GM19239 (cell line): ENCODE results near the gene GPX4.
A peak's percentile ranks its signal among the peaks of the same experiment; 100 is the strongest.

Experiments used
- DNase-seq: peaks from one replicate; pipeline ENCODE4 v3.0.0; 2011; ENCODE audit warnings: low spot score; ENCODE audit not compliant: insufficient read length
- FAIRE-seq: peaks from 2 replicates; lab custom pipeline; 2011; peaks lifted over from hg19 to GRCh38; lab: Jason Lieb, UNC

GPX4 gene

DNA sequence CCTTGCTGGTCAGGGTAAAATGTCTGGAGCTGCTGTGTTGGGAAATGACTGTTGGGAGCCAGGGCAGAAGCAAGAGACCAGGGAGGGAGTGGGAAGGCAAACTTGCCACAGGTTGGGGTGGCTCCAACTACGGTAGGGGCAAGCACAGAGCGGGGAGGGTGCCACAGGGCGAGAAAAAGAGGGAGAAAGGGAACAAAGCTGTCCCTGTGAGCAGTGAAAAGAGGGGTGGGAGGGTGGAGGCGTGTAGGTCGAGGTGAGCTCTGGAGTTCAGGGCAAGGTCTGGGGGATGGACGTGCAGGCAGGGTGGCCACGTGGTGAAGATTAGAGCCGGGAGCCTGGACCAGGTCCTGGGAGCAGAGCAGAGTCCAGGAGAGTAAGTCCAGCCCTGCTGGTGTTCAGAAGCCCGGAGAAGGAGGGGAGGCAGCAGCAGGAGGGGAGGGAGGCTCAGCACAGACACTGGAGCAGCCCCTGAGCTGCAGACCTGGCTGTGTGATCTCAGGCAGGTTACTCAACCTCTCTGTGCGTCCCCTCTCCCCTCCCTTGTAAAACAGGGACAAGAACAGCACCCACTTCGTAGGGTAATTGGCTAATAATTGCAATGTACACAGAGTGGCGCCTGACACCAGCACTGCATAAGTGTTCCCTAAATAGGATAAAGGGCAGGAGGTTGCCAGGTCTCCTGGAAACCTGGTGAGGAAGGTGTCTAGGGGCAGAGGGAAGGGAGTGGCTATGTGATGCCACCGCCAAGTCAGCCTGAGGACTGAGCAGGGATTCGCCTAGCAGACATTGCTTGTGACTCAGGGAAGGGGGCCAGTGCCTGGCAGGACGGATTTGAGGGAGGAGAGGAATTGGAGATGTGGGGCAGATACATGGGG, 5.4 kb upstream of the GPX4 start:
- FAIRE-seq (no peak), DNase-seq (no peak)

GRCh38 chr19:1101337-1101698, 2.5 kb upstream of the GPX4 start:
- DNase-seq (no peak), FAIRE-seq (no peak)

DNA sequence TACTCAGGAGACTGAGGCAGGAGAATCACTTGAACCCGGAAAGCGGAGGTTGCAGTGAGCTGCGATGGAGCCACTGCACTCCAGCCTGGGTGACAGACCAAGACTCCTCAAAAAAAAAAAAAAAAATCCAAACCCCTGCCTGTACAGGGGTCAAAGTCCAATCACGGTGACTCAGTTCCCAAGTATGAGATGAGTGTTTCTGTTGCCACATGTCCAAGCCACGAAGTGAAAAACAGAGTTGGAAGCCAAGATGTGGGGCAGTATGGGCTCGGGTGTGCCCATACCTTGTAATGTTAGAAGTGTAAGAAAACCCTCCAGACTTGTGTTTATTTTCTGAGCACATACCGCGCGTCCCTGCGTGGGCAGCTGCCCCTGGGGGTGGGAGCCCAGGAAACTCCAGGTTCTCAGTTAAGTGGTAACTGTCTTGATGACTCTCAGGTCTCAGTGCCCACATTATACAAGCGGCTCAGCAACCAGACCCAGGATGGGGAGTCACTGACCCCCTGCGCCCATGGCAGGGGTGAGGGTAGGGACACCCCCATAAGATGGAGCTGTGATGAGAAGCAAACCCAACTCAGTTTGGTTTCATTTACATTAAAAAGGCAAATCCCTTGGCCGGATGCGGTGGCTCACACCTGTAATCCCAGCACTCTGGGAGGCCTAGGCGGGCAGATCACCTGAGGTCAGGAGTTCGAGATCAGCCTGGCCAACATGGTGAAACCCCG, 1.2 kb upstream of the GPX4 start:
- FAIRE-seq (no peak), DNase-seq (no peak)

DNA sequence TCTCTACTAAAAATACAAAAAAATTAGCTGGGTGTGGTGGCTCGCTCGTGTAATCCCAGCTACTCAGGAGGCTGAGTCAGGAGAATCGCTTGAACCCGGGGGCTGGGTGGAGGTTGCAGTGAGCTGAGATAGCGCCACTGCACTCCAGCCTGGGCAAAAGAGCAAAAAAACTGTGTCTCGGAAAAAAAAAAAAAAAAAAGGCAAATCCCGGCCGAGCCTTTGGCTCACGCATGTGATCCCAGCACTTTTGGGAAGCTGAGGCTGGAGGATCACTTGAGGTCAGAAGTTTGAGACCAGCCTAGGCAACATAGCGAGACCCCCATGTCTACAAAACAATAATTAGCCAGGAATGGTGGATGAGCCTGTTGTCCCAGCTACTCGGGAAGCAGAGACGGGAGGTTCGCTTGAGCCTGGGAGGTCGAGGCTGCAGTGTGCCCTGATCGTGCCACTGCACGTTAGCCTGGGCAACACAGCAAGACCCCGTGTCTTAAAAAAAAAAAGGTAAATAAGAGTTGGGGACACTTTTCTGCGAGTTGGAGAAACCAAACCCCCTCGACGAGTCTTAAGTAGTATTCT, 574 bp upstream of the GPX4 start:
- DNase-seq (no peak), FAIRE-seq (no peak)

DNA sequence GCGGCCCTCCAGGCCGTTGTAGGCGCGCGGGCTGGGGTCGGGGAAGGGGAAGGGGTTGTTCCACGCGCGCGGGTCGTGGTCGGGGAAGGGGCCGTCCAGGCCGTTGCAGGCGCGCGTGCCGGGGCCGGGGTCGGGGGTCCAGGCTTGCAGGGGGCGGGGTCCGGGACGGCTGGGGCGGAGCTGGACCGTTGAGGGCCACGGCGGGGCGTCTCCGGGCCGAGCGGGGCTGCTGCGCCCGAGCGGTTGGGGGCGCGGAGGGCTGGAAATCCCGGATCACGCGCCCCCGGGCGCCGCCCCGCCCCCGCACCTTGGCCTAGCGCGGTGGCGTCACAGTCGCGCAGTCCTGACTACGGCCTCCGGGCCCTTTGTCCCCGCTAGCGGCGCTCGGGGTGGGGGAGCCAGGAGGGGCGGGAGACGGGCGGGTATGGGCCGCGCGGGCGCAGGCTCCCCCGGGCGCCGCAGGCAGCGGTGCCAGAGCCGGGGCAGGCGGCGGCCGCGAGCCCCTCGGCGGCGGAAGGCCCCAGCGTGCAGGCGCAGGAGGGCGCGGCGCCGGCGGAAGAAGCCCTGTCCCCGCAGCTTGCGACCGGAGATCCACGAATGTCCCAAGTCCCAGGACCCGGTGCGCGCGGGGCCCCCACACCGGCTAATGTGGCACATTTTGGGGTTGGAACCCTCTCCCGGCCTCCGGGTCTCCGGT, 665 bp downstream of the GPX4 start:
- peak; percentile 95 for DNase-seq
- peak; percentile 14 for FAIRE-seq

- FAIRE-seq = peak; percentile 71
These were observed 1.4 kb downstream of the GPX4 start for GRCh38 chr19:1105008-1105872.

DNA sequence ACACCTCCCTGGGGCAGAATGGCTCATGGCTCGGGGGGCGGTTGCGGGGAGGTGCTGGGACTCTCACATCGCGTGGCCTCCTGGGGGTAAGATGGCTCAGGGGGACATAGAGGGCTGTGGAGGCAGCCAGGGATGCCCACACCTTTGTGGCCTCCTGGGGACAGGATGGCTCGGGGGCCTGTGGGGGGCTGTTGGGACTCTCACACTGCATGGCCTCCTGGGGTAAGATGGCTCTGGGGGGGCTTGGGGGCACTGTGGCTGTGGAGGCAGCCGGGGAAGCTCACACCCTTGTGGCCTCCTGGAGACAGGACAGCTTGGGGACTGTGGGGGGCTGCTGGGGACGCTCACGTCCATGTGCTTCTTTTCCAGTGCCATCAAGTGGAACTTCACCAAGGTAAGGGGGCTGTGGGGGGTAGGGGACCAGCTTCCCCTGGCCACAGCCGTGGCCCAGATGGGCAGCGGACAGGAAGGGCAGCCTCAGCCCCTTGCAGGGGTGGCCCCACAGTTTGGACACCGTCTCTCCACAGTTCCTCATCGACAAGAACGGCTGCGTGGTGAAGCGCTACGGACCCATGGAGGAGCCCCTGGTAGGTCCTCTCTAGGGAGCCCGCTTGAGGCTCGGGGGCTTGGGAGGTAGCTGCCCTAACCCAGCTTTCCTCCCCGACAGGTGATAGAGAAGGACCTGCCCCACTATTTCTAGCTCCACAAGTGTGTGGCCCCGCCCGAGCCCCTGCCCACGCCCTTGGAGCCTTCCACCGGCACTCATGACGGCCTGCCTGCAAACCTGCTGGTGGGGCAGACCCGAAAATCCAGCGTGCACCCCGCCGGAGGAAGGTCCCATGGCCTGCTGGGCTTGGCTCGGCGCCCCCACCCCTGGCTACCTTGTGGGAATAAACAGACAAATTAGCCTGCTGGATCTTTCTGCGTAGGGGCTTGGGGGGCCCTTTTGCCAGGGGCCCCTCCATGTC, 2.4 kb downstream of the GPX4 start:
- DNase-seq = no peak
- no peak for FAIRE-seq

More at GRCh38 chr19:1105008-1105872, 1.4 kb downstream of the GPX4 start:
- peak; percentile 72 for DNase-seq

DNA sequence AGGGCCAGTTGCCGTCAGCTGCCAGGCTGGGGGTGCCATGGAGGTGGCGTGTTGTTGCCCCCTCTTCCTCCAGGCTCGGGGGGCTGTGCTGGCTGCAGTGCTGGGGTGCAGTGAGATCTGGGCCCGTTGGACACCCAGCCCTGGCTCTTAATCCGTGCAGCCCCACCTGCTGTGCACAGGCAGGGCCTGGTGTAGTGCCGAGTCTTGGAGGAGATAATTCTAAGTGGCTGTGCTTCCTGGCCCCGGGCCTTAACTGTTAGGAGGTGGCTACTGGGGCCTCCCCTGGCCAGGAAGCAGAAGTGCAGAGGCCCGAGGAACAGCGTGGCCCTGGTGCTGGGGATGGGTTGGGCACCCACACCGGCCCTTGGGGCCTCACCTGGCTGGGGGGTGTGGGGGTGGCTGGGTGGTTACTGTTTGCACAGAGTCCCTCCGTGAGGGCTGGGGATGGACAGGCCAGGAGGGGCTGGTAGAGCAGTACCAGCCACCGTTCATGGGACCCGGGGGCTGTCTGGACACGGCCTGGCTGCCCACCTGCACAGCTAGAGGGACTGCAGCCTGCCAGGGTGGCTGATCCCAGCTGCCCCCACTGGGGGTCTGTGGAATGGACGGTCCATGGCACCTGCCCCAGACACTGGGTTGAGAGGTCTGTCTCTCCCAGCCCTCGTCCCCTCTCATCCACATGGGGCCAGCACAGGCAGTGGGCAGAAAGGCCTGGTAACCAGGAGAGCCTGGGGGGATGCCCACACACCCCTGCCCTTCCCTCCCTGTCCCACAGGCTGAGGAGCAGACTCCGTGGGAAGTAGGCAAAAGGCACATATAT, 3.3 kb downstream of the GPX4 start:
- DNase-seq = no peak
- no peak for FAIRE-seq

DNA sequence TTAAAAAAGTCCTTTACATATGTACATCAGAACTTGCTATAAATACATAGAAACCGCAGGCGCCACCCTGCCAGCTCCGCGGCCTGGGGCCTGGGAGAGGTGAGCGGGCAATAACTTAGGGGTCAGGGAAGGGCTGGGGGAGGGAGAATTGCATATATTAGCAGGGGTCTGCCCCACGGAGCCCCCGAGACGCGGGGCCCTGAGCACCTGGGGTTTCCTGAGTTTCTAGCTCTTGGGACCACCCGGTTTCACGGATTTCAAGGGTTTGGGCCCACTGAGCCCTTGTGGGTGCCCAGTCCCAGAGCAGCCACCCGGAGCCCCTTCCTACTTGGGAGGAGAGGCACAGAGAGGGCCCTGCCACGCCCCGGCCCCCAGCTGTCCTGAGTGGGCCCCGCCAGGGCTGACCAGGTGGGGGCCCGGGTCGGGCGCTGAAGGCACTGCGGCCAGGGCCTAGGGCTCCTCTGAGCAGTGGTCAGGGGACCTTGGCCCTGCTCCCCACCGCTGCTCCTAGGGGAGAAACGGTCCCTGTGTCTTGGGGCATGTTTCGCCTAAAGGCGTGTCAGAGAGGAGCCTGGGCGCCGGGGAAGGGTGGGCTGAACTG, 4.0 kb downstream of the GPX4 start:
- FAIRE-seq = no peak

GRCh38 chr19:1108291-1109031, 4.7 kb downstream of the GPX4 start:
- FAIRE-seq = no peak
- no peak for DNase-seq

More for the DNA sequence above, 4.0 kb downstream of the GPX4 start:
- DNase-seq = no peak

DNA sequence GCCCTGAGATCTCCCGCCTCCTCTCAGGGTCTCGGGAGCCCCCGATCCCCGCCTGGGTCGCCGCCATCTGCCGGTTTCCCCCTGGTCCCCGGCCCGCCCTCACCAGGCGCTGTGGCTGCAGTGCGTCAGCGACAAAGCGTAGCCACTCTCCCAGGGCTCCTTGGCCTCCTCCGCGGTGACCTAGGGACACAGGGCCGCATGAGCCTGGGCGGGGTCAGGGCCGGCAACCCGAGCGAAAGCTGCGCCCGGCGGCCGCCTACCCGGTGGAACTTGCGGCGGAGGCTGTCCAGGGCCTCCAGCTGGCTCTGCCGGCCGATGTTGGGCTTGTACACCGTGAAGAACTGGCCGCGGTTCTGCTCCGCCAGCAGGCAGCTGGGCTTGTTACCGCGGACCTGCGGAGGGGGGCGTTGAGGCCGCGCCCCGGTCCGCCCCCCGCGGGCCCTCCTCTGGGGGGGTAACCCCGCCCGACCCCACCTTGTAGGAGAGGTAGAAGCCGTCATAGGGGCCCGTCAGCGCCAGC, 5.3 kb downstream of the GPX4 start:
- FAIRE-seq (no peak), DNase-seq (no peak)

DNA sequence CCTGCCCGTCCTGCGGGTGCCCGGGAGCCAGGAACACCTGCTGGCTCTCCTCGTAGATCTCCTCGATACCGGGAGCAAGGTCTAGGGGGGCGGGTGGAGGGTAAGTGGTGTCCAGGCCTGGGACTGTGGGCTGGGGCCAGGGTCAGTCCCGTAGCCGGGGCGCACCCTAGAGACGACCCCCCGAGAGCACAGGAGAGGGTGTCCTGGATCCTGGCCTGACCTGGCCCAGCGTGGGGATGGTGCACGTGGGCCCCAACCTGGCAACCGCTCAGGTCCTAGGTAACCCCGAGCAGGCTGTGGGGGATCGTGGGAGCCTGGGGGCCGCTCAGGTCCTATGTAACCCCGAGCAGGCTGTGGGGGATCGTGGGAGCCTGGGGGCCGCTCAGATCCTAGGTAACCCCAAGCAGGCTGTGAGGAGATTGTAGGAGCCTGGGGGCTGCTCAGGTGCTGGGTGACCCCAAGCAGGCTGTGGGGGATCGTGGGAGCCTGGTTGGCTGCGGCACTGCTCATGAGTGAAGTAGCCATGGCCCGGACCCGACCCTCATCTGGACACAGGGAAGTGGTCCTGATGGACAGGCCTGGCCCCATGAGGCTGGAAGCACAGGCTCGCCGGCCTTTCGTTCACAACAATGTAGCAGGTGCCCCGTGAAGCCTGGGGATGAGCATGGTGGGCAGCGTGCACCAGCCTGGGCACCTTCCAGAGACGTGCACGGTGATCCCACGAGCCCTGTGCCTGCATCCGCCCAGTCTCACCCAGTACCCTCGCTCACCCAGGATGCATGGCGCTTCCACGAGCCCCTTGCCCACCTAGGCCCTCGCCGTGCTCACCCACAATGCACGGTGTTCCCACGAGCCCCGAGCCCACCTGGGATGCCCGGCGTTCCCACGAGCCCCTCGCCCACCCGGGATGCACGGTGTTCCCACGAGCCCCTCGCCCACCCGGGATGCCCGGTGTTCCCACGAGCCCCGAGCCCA, 6.2 kb downstream of the GPX4 start:
- no peak for DNase-seq
- no peak for FAIRE-seq

DNA sequence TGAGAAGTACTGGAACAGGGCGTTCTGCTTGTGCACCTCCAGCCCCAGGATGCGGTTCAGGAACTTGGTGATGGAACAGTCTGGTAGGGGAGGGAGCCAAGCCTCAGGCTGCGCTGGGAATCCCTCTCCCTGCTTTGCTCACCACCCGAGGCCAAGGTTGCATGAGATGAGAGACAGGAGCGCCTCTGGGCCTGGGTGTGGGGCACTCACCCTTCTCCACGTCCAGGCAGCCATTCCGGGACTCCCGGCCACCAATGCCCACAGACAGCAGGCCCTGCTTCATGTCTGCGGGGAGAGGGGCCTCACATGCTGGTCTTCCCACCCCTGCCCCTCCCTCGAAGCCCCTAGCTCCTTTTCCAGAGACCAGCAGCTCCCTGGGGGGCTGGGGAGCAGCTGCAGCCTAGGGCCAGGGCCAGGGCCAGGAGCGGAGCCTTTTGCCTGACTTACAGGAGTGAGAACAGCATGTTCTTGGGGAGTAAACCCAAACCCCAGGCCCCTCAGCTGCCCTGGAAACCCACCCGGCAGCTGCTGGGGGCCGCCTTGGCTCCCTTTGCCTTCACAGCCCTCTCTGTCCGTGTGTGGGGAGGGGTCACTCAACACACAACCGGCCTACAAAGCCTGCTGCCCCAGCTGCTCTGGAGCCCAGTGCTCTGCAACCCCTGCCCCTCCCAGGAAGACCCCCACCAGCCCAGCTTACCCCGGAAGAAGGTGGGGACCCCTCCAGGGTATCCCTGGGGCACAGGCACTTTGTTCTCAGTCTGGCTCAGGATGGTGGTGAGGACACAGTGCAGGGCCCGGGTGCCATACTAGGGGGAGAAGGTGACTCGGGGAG, 7.2 kb downstream of the GPX4 start:
- FAIRE-seq = no peak
- no peak for DNase-seq

- no peak for FAIRE-seq
- DNase-seq = no peak
These were observed 8.0 kb downstream of the GPX4 start for GRCh38 chr19:1111641-1112267.
